ENCODE measurements around the gene SH2D5.
"Not testable (repeated sequence)": the region's sequence is repeated elsewhere in the genome, so short reads cannot be mapped to it uniquely, and the experiment has no call there.

DNA sequence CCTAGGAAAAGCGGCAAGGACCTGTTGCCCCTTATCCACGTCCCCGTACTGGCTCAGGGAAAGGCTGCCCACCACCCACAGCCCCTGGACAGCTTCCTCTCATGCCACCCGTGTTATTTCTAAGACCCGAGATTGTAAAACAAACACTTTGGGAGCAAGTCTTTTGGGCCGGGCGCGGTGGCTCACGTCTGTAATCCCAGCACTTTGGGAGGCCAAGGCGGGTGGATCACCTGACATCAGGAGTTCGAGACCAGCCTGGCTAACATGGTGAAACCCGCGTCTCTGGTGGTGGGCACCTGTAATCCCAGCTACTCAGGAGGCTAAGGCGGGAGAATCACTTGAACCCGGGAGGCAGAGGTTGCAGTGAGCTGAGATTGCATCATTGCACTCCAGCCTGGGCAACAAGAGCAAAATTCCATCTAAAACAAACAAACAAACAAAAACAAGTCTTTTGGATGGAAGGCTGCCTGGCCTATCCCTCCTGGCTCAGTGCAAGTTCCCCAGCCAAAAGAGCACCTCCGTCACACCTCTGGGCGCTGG, 14.1 kb downstream of the SH2D5 start:
- TF ChIP-seq, protein P1, sequence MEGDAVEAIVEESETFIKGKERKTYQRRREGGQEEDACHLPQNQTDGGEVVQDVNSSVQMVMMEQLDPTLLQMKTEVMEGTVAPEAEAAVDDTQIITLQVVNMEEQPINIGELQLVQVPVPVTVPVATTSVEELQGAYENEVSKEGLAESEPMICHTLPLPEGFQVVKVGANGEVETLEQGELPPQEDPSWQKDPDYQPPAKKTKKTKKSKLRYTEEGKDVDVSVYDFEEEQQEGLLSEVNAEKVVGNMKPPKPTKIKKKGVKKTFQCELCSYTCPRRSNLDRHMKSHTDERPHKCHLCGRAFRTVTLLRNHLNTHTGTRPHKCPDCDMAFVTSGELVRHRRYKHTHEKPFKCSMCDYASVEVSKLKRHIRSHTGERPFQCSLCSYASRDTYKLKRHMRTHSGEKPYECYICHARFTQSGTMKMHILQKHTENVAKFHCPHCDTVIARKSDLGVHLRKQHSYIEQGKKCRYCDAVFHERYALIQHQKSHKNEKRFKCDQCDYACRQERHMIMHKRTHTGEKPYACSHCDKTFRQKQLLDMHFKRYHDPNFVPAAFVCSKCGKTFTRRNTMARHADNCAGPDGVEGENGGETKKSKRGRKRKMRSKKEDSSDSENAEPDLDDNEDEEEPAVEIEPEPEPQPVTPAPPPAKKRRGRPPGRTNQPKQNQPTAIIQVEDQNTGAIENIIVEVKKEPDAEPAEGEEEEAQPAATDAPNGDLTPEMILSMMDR (IDR thresholded peaks at IDR 0.05) = not testable (repeated sequence)
- TF ChIP-seq JUN (IDR thresholded peaks at IDR 0.05); BHLHE40 (IDR thresholded peaks at IDR 0.05; ENCODE audit: low read depth, low read length): not testable (repeated sequence)

All from A549 (cell line).